HG03025 (cell line): Measurements from ENCODE around the gene UBL4A.

Source experiments
- ATAC-seq: cut with Tn5 transposase; IDR thresholded peaks from one replicate; pipeline ENCODE4 v1.9.1; 2021; ENCODE audit warnings: mild to moderate bottlenecking, moderate library complexity; ENCODE audit not compliant: unreplicated experiment, low FRiP score

Gene UBL4A

GRCh38 chrX:154466036-154466435 lies 20.4 kb downstream of the UBL4A start:
- no peak for ATAC-seq

- no peak for ATAC-seq
Measured at GRCh38 chrX:154465601-154466000, 20.8 kb downstream of the UBL4A start.

- ATAC-seq = no peak
Measured at GRCh38 chrX:154464806-154465365, 21.5 kb downstream of the UBL4A start.

- ATAC-seq = no peak
Measured at GRCh38 chrX:154463611-154464220, 22.7 kb downstream of the UBL4A start.

GRCh38 chrX:154462396-154462795 lies 24.0 kb downstream of the UBL4A start:
- ATAC-seq = no peak

- no peak for ATAC-seq
Measured at GRCh38 chrX:154460326-154460725, 26.1 kb downstream of the UBL4A start.

- no peak for ATAC-seq
Measured at GRCh38 chrX:154459832-154460231, 26.6 kb downstream of the UBL4A start.

- ATAC-seq = no peak
Measured at GRCh38 chrX:154458954-154459778, 27.2 kb downstream of the UBL4A start.

GRCh38 chrX:154458116-154458953 lies 28.1 kb downstream of the UBL4A start, which contains the start of gene PLXNA3:
PLXNA3 (plus strand) TSS chrX:154458281; CDS start chrX:154460184, 1,903 bp downstream.
- peak; percentile 46 for ATAC-seq

GRCh38 chrX:154457491-154458115 lies 28.8 kb downstream of the UBL4A start:
- ATAC-seq = peak; percentile 47

- ATAC-seq = no peak
Measured at GRCh38 chrX:154452823-154453222, 33.6 kb downstream of the UBL4A start.

- no peak for ATAC-seq
Measured at GRCh38 chrX:154450312-154450711, 36.1 kb downstream of the UBL4A start.

- ATAC-seq = no peak
Measured at GRCh38 chrX:154449618-154450017, 36.8 kb downstream of the UBL4A start.

- no peak for ATAC-seq
Measured at GRCh38 chrX:154448484-154448883, 37.9 kb downstream of the UBL4A start.

- ATAC-seq = no peak
Measured at GRCh38 chrX:154446430-154446829, 40.0 kb downstream of the UBL4A start.

- no peak for ATAC-seq
Measured at GRCh38 chrX:154445776-154446175, 40.6 kb downstream of the UBL4A start.

- ATAC-seq = no peak
Measured at GRCh38 chrX:154444755-154445246, 41.6 kb downstream of the UBL4A start.

- peak; percentile 51 for ATAC-seq
Measured at GRCh38 chrX:154443992-154444754, 42.2 kb downstream of the UBL4A start, which contains the start of gene FAM50A. FAM50A (plus strand) TSS chrX:154444141; CDS start chrX:154444236, 95 bp downstream.

GRCh38 chrX:154443479-154443910 lies 42.9 kb downstream of the UBL4A start:
- no peak for ATAC-seq
